SH-SY5Y (cell line): Measurements from ENCODE around the gene UBE4B.

ENCODE experiments used
- GATA2 ChIP-seq: IDR thresholded peaks from 2 replicates; pipeline ENCODE4 v1.6.1; 2011; ENCODE audit warnings: mild to moderate bottlenecking, low read depth, low read length
- GATA3 ChIP-seq: IDR thresholded peaks from 2 replicates; pipeline ENCODE4 v1.6.1; 2011; ENCODE audit warnings: low read depth, mild to moderate bottlenecking, low read length, moderate library complexity

DNA sequence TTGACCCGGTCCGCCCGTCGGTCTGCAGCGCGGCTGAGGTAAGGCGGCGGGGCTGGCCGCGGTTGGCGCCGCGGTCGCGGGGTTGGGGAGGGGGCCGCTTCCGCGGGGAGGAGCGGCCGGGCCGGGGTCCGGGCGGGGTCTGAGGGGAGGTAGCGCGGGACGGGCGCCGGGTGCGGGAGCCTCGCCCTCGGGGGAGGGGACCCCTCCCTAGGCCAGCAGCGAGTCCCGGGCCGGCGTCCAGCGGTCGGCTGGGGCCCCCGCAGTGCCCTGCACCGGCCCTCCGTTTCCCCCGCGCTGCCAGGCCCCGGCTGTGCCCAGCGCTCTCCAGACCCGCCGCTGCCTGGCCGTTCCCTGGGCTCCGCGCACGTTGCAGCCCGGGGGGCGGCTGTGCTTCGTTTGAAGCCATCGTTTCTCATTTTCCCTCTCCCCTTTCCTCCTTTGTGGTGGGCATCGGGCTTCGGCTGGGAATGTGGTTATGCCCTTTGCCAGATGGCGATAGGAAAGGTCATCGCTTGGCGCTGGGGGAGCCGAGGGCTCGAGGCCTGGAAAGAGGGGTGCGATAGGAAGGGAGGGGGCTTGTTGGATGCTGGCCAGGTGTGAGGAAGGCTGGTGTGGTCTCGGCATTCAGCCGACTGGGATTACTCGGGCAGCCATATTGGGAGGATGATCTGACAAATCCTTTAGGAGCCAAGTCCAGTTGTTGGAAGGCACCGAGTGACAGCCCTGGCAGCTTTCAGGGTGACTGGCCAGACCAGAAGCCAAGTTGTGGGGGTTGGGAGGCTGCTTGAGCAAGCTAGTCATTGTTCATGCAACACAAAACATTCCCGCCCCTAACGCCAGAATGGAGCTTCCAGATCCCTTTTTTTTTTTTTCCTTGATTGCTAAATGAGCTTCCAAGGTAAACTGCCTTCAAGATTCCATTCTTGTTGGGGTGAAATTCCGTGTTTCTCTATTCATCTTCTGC is 178.4 kb downstream of the UBE4B start:
- no peak for TF ChIP-seq GATA3
- TF ChIP-seq GATA2: no peak
